Erythroblast (primary cell): ENCODE data around the gene LRP1B.

Experiments used
- GATA1 ChIP-seq: IDR thresholded peaks from 2 replicates; pipeline ENCODE4 v1.6.1; 2011; ENCODE audit warnings: low read depth, mild to moderate bottlenecking, control low read depth, low read length, moderate library complexity
- POLR2A ChIP-seq: IDR thresholded peaks from 2 replicates; pipeline ENCODE4 v1.6.1; 2011; ENCODE audit warnings: mild to moderate bottlenecking, low read length

DNA sequence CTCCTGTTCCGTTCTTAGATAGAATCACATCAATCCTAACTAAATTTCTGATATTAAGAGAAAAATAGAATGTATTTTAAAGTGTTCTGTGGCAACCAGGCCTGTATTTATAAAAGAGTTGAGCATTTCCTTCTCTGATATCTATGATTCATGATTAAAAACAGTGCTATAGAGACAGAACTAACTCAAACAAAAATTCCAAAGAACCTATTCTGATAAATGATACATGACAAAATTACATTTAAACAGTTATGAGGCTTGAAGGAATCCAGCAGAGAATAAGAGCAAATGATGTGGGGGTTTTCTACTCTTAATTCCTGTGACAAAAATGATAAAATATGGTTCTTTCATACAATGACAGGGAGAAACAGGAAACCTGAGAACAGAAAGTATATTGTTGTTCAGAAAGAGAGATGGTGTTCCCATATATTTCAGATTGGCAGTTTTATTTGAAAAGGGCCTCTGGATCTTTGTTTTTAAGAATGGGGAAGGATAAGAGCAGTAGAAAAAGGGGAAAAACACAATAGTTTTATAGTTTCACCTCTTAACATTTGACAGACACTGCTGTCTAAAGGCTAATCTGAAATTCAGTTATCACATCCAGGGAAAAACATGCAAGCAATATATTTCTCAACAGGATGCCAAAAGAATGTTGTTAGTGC is 944.3 kb downstream of the LRP1B start:
- TF ChIP-seq POLR2A (no peak), GATA1 (no peak)
